Hepatocyte (in vitro differentiated cells): ENCODE measurements around the gene LRRC8D. TPM values are rescaled to one million over a fixed set of nuclear protein-coding genes. Genes with fewer than 3 reads are reported as not detected.

Experiments
- DNase-seq: peaks from one replicate; pipeline ENCODE4 v3.0.0-alpha.2; 2016; ENCODE audit warnings: low spot score
- H2AFZ ChIP-seq: fragments of 200-600 bp; sonication (generic); 2 replicates; pipeline ENCODE4 v1.6.0; 2016; ENCODE audit warnings: antibody characterized with exemption, mild to moderate bottlenecking
- H3K27ac ChIP-seq: fragments of 200-600 bp; sonication (generic); 2 replicates; pipeline ENCODE4 v1.5.1; 2016; ENCODE audit warnings: mild to moderate bottlenecking
- H3K27me3 ChIP-seq: fragments of 200-600 bp; sonication (generic); 2 replicates; pipeline ENCODE4 v1.6.1; 2016
- H3K36me3 ChIP-seq: fragments of 200-600 bp; sonication (generic); replicated peaks from 2 replicates; pipeline ENCODE4 v1.5.1; 2016; ENCODE audit warnings: low read depth; ENCODE audit not compliant: insufficient read depth
- H3K4me1 ChIP-seq: fragments of 200-600 bp; sonication (generic); 2 replicates; pipeline ENCODE4 v1.5.1; 2016; ENCODE audit warnings: mild to moderate bottlenecking, moderate library complexity; ENCODE audit not compliant: insufficient read depth
- H3K4me2 ChIP-seq: fragments of 200-600 bp; sonication (generic); 2 replicates; pipeline ENCODE4 v1.6.0; 2016
- H3K4me3 ChIP-seq: fragments of 200-600 bp; sonication (generic); 2 replicates; pipeline ENCODE4 v1.5.1; 2016; ENCODE audit warnings: mild to moderate bottlenecking
- H3K79me2 ChIP-seq: fragments of 200-600 bp; sonication (generic); 2 replicates; pipeline ENCODE4 v1.6.0; 2017; ENCODE audit warnings: mild to moderate bottlenecking
- H3K9me2 ChIP-seq: fragments of 200-600 bp; sonication (generic); replicated peaks from 2 replicates; pipeline ENCODE4 v1.6.0; 2017; ENCODE audit warnings: mild to moderate bottlenecking; ENCODE audit not compliant: insufficient read depth
- H3K9me3 ChIP-seq: fragments of 200-600 bp; sonication (generic); 2 replicates; pipeline ENCODE4 v1.5.1; 2016; ENCODE audit warnings: low read depth, mild to moderate bottlenecking
- H4K20me1 ChIP-seq: fragments of 200-600 bp; sonication (generic); 2 replicates; pipeline ENCODE4 v1.6.0; 2016; ENCODE audit warnings: mild to moderate bottlenecking; ENCODE audit not compliant: insufficient read depth, poor library complexity, severe bottlenecking
- EZH2 ChIP-seq: fragments of 200-600 bp; sonication (generic); IDR thresholded peaks from 2 replicates; pipeline ENCODE4 v1.6.1; 2016; ENCODE audit warnings: antibody characterized with exemption, mild to moderate bottlenecking, borderline replicate concordance
- EZH2phosphoT487 ChIP-seq: fragments of 200-600 bp; sonication (generic); IDR thresholded peaks from one replicate; pipeline ENCODE4 v1.6.1; 2018; ENCODE audit warnings: antibody characterized with exemption, mild to moderate bottlenecking, low read depth, moderate library complexity; ENCODE audit not compliant: unreplicated experiment, severe bottlenecking
- WGBS: methylation state at CpG from one replicate; pipeline ENCODE4 v1.1.6; 2016; ENCODE audit warnings: low lambda C conversion rate; ENCODE audit errors: missing lambda C conversion rate; 5-methylcytosine and 5-hydroxymethylcytosine counted together
- polyA plus RNA-seq: library from polyadenylated mRNA; unstranded; fragments of >200 nt; fragmentation: Nextera tagmentation; extraction: Ambion mirVana; gene quantifications from 2 replicates; pipeline ENCODE4 v1.2.1, GENCODE V29; 2016
- total RNA-seq: library from RNA; depleted of rRNA; stranded (reverse); fragments of >200 nt; gene quantifications from 2 replicates; pipeline ENCODE4 v1.2.3, GENCODE V29; 2014
- TF ChIP-seq, protein P1 (sequence below): fragments of 200-600 bp; sonication (generic); IDR thresholded peaks from 2 replicates; pipeline ENCODE4 v1.5.1; 2016; ENCODE audit warnings: antibody characterized with exemption, mild to moderate bottlenecking; ENCODE audit not compliant: poor library complexity

LRRC8D gene
- total and polyA plus RNA-seq, 2 experiments from 2014 or later: 15.1 to 28.9 TPM

DNA sequence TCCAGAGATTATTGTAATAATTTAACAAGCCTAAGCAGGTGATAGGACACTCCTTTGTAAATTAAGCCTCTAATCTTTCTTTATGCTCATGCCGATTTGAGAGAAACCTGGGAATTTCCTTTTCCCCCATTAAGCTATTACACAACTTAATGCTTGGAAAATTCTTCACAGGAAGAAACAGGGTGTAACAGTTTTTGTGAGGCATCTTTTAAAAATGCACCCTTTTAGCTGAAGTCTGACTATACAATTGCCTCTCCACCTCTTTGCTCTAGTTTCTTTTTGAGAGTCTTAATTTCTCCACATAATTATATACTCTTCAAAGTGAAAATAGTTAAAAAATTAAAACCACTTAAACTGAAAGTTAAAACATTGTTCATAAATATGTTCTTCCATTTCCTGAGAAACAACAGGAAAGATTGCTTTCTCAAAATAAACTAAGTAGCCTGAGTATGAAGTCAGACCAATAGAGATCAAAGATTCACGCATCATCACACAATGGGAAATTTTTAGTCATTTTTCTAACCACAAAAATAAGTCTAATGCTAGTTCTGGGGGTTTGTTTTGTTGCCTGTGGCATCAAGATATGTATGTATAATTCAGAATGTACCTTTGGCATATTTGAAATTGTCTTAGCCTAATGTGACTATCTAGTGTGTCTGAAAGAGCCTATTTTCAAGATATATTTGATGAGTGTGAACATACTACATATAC, 34.7 kb downstream of the LRRC8D start:
- Histone ChIP-seq H3K4me1 (peaks cover 7% of the 10 kb centered on the region), H2AFZ (no peak overlapping the region), H3K9me2 (no peaks in the 10 kb centered on the region), H3K27me3 (no peaks in the 10 kb centered on the region), H3K4me3 (no peak overlapping the region), H3K4me2 (no peak overlapping the region), H3K36me3 (no peaks in the 10 kb centered on the region), H3K79me2 (peaks cover 27% of the 10 kb centered on the region), H4K20me1 (no peaks in the 10 kb centered on the region), H3K9me3 (no peaks in the 10 kb centered on the region), H3K27ac (no peak overlapping the region)
- no peak for DNase-seq
- TF ChIP-seq EZH2phosphoT487: no peak
- TF ChIP-seq, protein P1, sequence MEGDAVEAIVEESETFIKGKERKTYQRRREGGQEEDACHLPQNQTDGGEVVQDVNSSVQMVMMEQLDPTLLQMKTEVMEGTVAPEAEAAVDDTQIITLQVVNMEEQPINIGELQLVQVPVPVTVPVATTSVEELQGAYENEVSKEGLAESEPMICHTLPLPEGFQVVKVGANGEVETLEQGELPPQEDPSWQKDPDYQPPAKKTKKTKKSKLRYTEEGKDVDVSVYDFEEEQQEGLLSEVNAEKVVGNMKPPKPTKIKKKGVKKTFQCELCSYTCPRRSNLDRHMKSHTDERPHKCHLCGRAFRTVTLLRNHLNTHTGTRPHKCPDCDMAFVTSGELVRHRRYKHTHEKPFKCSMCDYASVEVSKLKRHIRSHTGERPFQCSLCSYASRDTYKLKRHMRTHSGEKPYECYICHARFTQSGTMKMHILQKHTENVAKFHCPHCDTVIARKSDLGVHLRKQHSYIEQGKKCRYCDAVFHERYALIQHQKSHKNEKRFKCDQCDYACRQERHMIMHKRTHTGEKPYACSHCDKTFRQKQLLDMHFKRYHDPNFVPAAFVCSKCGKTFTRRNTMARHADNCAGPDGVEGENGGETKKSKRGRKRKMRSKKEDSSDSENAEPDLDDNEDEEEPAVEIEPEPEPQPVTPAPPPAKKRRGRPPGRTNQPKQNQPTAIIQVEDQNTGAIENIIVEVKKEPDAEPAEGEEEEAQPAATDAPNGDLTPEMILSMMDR: no peak
- TF ChIP-seq EZH2: no peak
- WGBS: 76% methylated on average over 2 of the region's 2 CpGs

DNA sequence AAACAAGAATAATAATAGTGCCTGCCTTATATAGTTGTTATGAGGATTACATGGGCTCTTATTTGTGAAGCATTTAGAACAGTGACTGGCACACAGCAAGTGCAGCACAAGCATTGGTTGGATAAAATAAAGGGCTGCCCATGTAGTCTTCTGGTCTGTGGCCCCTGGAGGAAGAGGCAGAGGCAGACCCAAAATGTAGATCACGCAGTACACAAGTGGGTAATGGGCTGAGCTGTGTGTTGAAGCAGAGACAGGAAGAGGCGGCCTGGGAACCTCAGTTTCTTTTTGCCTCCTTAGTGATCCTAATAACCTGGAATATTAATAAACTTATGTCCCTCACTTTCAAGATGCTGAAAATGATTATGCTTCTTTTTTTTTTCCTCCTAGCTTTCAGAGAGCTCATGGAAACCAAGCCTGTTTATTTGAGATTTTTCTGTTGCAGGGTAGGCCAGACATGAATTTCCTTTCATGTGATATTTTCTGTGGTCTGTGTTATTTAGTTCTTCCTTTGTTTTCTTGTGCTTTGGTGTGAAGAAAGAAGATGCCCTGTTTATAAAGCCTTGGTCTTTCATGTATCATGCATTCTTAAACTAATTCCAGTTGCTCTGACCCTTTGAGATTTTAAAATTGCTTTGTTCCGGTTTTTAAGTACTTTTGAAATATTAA, 42.5 kb downstream of the LRRC8D start:
- H4K20me1 ChIP-seq: no peaks in the 10 kb centered on the region
- no peak overlapping the region for H3K4me3 ChIP-seq
- TF ChIP-seq EZH2phosphoT487: no peak
- H3K9me3 ChIP-seq: no peaks in the 10 kb centered on the region
- DNase-seq: no peak
- no peaks in the 10 kb centered on the region for H3K9me2 ChIP-seq
- no peaks in the 10 kb centered on the region for H3K36me3 ChIP-seq
- peaks cover 13% of the 10 kb centered on the region for H3K79me2 ChIP-seq
- WGBS: 96% methylated on average over 3 of the region's 3 CpGs
- no peak overlapping the region for H3K4me2 ChIP-seq
- H3K27ac ChIP-seq: no peak overlapping the region
- no peaks in the 10 kb centered on the region for H3K27me3 ChIP-seq
- H3K4me1 ChIP-seq: peaks cover 16% of the 10 kb centered on the region
- no peak overlapping the region for H2AFZ ChIP-seq

DNA sequence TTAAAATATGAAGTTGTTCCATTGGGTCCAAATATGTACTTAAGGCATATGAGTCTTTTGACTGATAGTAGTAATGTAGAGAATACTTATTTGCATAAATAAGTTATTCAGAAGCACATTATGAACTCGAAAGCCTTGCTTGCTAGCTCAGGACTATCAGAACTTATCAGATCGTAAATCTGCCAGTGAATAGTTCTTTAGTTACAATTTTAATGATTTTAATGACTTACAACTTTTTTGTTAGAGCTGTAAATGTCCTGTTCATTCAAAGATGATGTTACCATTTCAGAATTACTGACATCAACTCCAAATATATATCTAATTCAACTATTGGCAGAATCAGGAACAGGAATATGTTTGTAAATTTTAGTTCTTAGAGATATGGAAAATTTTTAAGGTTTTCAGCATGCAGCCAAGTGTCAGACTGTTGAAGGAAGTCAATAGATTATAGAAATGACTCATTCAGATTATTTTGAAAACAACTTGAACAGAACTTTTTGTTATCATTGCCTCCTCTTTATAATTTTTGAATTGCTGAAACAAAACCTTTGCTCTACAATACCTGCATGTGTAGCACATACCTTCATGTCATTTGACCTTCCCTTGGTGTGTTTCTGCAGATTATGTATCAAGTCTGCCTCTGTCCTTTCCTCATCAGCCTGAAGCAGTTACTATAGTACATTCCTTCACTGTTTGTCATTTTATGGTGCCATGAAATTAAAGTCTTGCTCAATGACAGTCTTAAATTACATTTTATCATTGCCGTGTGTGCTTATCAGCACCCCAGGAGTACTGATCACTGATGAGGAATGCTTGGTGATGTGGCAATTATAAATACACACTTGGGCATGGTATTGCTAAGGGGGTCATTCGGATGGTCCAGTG, 44.9 kb downstream of the LRRC8D start:
- peak overlapping the region; percentile 85 for H3K27ac ChIP-seq
- peaks cover 15% of the 10 kb centered on the region for H3K79me2 ChIP-seq
- no peaks in the 10 kb centered on the region for H3K36me3 ChIP-seq
- peak; percentile 49 for DNase-seq
- no peaks in the 10 kb centered on the region for H3K27me3 ChIP-seq
- TF ChIP-seq, protein P1: no peak
- no peak for TF ChIP-seq EZH2phosphoT487
- no peak for TF ChIP-seq EZH2
- H3K4me1 ChIP-seq: peaks cover 12% of the 10 kb centered on the region
- WGBS: 54% methylated on average over 4 of the region's 4 CpGs
- H3K9me3 ChIP-seq: no peaks in the 10 kb centered on the region
- H4K20me1 ChIP-seq: no peaks in the 10 kb centered on the region
- no peak overlapping the region for H3K4me3 ChIP-seq
- no peaks in the 10 kb centered on the region for H3K9me2 ChIP-seq
- H2AFZ ChIP-seq: no peak overlapping the region
- peak overlapping the region; percentile 36 for H3K4me2 ChIP-seq
